Measurements from ENCODE around the gene OR13F1.
"Not testable (repeated sequence)": the region's sequence is repeated elsewhere in the genome, so short reads cannot be mapped to it uniquely, and the experiment has no call there.

OR13F1 gene, protein sequence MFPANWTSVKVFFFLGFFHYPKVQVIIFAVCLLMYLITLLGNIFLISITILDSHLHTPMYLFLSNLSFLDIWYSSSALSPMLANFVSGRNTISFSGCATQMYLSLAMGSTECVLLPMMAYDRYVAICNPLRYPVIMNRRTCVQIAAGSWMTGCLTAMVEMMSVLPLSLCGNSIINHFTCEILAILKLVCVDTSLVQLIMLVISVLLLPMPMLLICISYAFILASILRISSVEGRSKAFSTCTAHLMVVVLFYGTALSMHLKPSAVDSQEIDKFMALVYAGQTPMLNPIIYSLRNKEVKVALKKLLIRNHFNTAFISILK

DNA sequence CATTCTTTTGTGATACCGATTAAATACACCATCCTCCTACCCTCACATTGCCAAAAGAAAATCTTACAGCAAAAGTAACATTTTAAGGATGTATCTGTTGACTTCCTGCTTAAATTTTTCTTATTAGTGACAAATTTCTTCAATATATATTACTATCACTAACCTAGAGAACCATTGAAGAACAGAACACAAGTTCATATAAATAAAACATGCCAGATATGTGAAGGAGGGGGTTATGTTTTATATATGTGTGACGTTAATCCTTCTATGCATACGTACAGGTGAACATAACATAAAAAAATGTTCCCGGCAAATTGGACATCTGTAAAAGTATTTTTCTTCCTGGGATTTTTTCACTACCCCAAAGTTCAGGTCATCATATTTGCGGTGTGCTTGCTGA lies at the start of gene OR13F1:
Gene OR13F1 (plus strand): TSS at position 301 of the 400 bp plus-strand sequence. CDS start 0 bp downstream, at position 301.
- DNase-seq: no peak

DNA sequence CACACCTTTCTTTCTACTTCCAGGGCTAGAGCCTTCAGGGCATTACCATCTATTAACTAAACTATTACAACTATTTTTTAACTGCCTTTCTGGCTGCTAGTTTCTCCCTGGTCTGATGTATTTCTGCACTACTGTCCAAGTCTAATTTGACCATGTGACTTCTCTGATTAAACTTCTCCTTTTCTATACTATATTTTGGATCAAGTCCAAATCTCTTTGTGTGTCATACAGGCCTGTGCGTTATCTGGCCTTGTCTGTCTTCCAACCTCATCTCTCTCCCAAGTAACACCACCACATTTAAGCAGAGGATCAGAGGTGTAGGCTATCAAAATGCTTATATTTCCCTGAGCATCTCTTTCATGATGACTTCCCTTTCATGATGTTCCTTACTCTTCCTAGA lies 47.2 kb upstream of the OR13F1 start:
- DNase-seq: no peak

DNA sequence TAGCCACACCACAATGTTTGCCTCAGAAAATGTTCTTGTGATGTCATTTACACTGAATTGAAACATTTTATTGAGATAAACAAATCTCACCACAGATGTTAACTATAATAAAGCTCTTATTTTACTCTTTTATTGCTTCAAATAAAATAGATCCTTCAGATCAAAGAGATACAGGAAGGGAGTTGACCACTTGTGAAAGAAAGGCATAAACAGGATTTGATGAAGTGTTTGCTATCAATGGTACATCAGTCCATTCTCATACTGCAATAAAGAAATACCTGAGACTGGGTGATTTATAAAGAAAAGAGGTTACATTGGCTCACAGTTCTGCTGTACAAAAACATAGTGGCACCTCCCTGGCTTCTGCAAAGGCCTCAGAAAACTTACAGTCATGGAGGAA lies 40.2 kb upstream of the OR13F1 start:
- DNase-seq: no peak

DNA sequence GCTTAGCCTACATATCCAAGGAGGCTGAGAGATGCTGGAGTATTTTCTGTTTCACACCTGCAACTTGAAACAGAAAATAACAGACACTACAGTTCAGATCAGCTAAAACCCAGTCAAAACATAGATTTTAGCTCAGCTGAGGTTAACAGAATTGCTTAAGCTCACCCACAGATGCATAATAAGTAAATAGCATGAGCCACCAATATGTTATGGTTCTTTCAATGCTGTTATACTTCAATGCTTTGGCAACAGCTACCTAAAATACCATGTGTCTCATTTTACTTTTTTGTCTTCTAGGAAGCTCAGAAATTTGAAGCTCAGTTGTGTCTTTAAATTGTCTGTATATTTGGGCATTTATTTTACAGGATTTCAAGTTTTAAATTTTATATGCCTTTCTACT lies 35.8 kb upstream of the OR13F1 start:
- DNase-seq: no peak

DNA sequence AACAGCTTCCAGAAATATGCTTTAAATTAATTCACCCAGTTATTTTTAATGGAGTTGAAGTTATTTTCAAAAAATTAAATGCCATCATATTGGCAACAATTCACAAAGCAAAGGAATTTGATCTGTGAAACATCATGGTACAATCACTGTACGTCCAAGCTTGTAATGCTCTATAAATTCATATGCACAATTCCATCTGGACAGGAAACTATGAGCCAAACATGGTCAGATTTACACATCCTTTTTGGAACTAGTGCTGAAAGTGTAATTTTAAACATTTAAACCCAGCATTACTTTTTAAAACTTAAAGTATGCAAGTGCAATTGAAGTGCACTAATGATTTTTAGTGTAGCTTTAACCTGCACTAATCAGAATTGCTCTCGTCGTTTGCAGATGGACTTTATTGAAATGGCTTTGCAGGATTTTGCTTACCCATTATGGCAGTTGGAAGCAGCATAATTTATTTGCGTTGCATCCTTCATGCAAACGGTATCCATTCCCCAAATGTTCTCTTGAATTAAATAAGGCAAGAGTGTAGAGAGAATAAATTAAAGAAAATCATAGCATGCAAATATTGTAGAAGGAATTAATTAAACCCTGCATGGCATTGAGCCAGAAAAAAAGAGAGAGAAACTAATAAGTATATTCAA lies 21.0 kb upstream of the OR13F1 start:
- no peak for DNase-seq

DNA sequence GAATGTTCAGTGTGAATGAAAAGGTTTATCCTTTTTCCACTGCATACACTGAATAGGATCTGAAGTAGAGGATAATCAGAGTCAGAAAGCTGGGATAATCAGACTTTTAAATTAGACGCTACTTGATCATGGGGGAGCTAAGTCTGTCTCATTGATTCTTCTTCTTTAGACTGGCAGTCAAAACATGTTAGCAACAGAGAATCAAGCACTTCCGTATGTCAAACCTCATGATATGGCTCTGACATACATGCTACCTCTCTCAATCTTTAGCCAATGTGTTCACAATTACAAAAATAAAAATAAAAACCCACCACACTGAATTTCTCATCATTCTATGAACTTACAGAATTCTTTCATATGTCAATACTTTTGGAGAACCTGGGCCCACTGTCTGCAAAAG lies 19.0 kb upstream of the OR13F1 start:
- no peak for DNase-seq

DNA sequence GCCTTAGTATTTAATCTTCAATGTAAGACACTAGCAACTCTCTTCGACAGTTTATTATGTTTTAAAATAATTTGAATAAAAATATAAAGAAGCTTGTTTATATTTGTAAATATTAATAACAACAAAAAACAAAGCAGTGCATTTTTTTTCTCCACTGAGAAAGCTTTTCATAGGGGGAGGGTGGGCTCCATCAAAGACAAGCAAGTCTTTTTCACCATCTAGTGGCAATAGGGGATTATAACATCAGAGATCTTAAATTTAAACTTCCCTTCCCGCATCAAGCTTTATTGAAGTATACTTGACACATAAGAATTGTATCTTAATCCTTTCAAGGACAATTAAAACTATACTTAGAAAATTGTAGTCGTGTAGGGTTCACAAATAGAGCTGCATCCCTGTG lies 9.3 kb upstream of the OR13F1 start:
- DNase-seq: no peak

DNA sequence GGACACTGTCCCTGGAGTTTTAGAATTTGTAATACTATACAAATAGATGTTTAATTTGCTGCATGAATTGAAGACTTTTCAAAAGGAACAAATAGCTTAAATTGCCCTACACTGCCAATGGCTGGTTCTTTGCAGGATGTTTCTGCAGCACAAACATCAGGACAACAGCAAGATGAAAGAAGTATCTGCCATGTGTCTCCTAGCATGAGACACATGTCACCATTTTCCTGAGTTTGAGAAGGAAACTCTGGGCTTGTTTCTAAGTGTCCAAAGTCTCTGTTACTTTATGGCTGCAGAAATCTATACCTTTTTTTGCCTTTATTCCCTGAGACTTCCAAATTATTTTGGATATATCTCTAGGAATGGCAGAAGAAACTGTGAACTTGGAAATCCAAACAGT lies 623 bp upstream of the OR13F1 start:
- DNase-seq: no peak

DNA sequence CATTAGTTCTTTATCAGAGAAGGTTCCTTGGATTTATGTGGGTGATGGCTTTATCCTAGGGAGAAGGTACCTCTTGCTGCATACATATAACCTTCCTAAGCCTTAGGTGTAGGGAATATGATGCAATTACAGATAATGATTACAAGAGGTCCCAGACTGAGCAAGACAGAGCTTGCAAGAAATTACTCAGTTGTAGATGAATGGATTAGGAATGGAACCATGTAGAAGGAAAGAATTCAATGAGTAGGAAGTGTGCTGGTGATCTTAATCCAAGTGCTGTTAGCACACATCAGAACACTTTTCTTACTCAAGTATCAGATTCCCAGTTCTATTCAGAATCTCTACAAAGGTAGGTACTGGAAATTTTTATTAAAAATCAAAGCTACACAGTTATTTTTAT lies 2.5 kb downstream of the OR13F1 start:
- DNase-seq: no peak

DNA sequence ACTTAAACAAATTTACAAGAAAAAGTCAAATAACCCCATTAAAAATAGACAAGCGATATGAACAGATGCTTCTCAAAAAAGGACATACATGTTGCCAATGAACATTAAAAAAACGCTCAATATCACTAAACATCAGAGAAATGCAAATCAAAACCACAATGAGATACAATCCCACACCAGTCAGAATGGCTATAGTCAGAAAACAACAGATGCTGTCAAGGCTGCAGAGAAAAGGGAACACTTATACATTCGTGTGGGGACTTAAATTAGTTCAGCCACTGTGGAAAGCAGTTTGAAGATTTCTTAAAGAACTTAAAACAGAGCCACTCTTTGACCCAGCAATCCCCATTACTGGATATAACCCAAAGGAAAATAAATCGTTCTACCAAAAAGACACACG lies 10.8 kb downstream of the OR13F1 start:
- DNase-seq: no peak

DNA sequence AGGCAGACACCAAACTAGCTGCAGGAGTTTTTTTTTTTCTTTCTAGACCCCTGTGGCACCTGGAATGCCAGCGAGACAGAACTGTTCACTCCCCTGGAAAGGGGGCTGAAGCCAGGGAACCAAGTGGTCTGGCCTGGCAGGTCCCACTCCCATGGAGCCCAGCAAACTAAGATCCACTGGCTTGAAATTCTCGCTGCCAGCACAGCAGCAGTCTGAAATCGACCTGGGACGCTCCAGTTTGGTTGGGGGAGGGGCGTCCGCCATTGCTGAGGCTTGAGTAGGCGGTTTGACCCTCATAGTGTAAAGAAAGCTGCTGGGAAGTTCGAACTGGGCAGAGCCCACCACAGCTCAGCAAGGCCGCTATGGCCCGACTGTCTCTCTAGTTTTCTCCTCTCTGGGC lies 16.2 kb downstream of the OR13F1 start:
- DNase-seq: not testable (repeated sequence)

DNA sequence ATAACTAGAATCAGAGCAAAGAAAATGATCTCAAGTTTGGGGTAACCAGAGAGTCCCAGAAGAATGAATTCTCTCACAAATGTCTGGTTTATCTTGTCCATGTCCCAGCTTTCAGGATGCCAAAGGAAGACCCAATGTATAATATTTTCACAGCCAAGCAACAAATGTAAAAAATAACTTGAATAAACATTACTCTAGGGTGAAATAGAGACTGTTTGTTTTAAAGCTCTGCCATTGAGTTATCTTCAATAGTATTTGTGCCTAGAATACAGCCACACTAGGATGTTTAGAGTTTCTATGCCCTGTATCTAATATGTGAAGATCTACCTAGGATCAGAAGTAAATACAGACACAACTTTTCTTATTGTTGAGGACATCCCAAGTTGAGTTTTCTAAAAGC lies 23.0 kb downstream of the OR13F1 start, which contains the start of gene OR13C4:
Gene OR13C4 (minus strand): TSS at position 101 of the 400 bp plus-strand sequence. CDS start 0 bp downstream, at position 101.
- no peak for DNase-seq

DNA sequence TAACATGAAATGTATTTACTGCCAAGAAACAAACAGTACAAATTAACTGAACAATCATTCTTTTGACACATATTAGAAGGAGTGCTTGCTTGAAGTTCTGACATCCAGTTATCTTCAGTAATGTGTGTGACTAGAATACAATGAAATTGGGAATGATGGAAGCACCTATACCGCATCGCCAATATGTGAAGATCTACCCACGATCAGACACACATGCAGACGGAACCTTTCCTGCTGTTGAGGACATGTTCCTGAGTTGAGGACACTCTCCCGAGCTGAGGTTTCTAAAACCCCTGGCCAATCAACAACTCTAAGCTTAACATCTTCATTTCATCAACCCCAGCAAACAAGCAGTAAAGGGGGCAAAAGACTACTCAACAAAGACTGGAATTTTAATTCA lies 32.7 kb downstream of the OR13F1 start, which contains the start of gene OR13C3:
Gene OR13C3 (minus strand): TSS at position 101 of the 400 bp plus-strand sequence. CDS start 133 bp downstream, outside the sequence.
- no peak for DNase-seq

DNA sequence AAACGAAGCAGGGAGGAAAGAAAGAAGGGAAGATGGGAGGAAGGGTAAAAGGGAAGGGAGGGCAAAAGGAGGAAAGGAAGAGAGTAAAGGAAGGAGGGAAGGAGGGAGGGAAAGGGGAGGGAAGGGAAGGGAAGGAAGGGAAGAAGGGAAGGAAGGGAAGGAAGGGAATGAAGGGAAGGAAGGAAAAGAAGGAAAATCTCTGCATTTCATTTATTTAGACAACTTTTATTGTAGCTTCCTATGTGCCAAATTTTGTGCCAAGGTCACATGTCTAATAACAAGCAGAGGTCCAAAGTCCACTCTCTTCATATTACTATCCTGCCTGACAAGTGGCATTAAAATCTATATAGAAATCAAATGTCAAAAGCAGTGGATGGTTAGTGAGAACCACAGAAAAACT lies 35.2 kb downstream of the OR13F1 start:
- DNase-seq: no peak

DNA sequence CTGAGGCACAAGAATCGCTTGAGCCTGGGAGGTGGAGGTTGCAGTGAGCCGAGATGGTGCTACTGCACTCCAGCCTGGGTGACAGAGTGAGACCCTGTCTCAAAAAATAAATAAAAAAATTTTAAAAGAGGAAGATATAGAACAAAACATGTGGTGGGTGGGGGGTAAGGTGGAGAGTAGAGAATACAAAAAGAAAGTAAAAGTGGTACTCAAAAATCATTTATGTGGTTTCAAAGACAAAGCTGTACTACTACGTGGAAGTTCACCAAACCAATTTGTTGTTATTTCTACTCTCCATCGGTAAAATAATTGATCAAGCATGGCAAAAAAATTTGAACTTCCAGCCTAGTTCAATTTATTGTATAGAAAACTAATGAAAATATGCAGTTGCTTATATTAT lies 40.6 kb downstream of the OR13F1 start:
- no peak for DNase-seq

DNA sequence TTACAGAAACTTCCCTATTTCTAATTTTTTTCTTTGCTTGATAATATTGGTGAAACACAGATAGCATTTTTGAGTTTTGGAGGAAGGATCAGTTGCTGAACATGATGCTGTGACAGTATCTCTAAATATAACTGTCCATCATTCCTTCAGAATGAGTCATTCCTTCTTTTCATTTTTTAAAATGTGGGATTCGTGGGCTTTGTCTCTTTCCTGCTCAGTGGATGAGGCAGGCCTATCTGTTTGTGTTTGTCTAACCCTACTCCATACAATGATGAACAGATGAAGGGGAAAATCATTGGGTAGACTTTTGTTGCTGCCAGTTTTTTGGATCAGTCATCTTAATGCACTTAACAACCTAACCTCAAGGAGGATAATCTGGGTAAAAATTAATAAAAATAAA lies 49.2 kb downstream of the OR13F1 start:
- no peak for DNase-seq

Measured in activated CD8-positive, alpha-beta memory T cell treated with anti-CD3 and anti-CD28 coated beads, Interleukin-2, amount 50 U/mL, for 48 hours (primary cell).